ENCODE measurements around the gene TNNT2.

- TF ChIP-seq CTCF (IDR thresholded peaks at IDR 0.05) (no peak), POLR2A (IDR thresholded peaks at IDR 0.05) (no peak)
Measured at GRCh38 chr1:201377611-201378092, at the start of gene TNNT2.
